Measurements from ENCODE around the gene MUC5AC.

MUC5AC gene

DNA sequence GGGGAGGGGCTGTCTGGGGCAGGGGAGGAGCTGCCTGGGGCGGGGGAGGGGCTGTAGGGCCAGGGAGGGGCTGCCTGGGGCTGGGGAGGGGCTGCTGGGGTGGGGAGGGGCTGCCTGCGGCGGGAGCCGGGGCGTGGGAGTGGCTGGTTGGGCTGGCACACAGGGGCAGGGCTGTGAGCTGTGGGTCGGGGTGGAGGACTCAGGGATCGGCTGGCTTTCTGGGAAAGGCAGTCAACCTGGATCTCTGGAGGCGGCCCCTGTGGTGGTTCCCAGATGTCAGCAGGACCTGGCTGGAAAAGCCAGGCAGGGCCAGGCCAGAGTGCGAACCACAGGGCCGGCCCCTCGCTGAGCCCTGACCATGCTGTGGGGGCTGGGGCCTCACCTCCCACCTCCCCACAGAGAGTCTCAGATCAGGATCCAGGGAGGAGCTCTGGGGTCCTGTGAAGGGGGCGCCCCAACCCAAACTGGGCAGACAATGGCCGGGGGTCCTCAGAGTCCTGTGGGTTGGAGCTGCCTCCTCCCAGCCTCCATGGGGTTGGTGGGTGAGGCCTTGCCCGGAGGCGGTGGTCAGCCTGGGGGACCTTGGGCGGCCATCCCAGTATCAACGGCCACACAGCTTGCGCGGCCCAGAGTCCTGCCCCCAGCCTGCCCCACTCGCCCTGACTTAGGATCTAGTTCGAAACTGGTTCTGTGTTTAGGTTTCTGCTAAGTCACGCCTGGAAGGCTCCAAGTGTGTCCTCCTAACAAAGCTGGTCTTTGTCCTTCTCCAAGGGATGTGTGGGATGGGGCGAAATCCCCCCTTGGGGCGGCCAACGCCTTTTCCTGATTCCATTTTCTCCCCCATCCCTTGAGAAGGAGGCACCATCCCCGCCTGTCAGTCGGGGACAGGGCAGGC is 67.0 kb downstream of the MUC5AC start:
- no peak for DNase-seq (ENCODE audit: low read depth in 2 of 3, low spot score in 1 of 3)

DNA sequence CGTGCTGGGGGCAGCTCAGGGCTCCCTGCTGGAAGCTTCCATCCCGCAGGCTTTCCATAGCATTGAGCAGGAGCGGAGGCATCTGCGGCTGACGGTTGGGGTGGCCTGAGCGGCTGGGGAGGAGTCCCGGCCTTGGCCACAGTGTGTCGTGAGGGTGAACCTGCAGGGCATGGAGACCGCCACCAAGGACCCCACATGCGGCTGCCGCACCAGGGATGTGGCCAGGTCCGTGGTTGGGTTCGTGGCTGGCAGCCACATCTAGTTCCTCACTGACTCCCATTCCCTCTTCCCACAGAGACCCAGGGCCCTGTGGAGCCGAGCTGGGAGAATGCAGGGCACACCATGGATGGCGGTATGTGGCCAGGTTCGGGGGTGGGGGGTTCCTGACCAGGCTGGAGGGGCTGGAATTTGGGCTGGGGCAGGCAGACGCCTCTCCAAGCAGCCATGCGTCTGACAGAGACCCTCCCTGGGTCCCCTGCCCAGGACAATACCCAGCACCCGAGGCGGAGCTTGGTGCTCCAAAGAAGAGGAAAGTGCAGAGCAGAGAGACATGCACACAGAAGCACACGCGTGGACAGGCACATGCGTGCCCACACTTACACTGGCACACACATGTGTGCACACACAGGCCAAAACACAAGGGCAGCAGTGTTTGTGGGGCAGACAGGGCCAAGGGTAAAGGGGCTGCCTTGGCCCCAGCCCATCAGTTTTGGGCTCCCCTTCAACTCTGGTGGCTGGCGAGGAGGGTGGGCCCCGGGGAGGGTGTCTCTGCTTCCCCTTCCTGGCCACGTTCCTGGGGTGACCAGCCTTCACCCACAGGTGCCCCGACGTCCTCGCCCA is 67.9 kb downstream of the MUC5AC start:
- no peak for DNase-seq (ENCODE audit: low read depth in 2 of 3, low spot score in 1 of 3)

DNA sequence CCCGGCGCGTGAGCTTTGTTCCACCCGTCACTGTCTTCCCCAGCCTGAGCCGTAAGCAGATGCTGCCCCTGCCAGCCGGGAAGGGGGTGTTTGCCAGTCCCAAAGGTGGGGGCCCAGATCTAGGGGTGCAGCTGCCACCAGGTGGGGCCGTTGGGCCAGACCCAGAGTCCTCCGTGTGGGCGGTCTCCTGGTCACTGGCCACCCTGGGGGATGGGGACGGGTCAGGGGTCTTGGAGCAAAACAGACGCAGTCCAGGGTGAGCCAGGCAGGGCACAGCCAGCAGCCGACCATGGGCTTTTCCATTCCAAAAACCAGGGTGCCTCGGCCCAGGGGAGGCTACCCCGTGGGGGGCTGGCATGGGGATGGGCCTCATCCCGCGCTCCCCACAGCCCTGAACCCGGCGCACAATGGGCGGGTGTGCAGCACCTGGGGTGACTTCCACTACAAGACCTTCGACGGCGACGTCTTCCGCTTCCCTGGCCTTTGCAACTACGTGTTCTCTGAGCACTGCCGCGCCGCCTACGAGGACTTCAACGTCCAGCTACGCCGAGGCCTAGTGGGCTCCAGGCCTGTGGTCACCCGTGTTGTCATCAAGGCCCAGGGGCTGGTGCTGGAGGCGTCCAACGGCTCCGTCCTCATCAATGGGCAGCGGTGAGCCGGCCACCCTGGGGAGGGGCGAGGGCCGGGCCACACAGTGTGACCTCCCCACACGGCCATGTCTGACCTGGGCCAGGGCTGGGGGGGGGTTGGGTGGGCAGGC is 68.7 kb downstream of the MUC5AC start:
- no peak for DNase-seq (ENCODE audit: low read depth in 2 of 3, low spot score in 1 of 3)

DNA sequence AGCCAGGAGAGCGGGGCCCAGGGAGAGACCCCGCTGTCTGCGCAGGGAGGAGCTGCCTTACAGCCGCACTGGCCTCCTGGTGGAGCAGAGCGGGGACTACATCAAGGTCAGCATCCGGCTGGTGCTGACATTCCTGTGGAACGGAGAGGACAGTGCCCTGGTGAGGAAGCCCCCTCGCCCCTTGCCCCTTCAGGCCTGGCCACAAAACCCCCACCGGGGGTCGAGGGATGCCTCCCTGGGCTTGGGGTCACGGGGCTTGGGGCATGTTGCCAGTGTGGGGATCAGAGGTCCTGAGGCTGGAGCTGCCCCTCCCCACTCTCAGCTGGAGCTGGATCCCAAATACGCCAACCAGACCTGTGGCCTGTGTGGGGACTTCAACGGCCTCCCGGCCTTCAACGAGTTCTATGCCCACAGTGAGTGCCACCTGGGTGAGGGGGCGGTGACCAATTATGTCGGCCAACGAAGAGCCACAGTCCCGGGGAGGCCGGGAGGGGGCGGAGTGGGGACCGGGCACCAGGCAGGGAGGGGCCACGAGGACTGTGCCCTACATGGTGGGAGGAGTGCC is 69.3 kb downstream of the MUC5AC start:
- no peak for DNase-seq (ENCODE audit: low read depth in 2 of 3, low spot score in 1 of 3)

DNA sequence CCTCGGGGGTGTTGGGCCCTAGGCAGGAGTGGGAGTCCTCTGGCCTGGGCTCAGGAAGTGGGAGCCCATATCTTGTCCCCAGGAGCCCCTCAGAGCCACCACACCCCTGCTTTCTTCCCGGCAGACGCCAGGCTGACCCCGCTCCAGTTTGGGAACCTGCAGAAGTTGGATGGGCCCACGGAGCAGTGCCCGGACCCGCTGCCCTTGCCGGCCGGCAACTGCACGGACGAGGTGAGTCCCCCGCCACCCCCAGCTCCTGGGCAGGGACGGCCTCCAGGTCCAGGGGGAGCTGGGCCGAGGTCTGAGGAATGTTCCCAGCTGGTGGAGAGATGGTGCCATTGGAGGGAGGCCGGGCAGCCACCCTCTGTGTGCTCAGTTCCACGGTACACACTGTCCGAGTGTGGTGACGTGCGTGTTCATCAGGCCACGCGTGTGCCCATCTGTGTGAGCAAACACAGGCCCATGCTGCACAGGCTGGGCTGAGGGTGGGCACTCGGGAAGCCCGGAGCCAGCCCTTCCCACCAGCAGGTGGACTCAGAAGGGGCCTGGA is 69.9 kb downstream of the MUC5AC start:
- no peak for DNase-seq (ENCODE audit: low read depth in 2 of 3, low spot score in 1 of 3)

DNA sequence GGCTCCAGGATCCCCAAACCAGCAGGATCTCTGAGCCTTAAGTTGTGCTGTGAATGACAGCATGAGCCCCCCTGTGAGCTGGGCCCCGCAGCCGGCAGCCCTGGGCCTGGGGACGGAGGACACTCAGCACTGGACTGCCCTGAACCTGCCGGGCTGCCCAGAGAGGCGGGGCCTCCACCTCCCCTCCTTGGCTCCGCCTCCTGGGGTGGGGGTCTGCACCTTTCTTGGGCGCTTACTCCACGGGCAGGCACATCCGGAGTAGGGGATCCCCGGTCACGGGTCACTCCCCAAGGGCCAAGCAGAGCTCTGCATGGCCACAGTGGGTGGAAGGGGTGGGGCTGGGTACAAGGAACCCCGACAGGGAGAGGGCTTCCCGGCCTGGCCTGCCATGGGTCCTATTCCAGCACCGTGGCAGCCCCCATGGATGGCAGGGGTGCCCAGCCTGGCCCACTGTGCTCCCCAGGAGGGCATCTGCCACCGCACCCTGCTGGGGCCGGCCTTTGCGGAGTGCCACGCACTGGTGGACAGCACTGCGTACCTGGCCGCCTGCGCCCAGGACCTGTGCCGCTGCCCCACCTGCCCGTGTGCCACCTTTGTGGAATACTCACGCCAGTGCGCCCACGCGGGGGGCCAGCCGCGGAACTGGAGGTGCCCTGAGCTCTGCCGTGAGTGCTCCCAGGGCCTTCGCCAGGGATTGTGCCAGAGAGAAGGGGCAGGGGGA is 70.5 kb downstream of the MUC5AC start:
- no peak for DNase-seq (ENCODE audit: low read depth in 2 of 3, low spot score in 1 of 3)

DNA sequence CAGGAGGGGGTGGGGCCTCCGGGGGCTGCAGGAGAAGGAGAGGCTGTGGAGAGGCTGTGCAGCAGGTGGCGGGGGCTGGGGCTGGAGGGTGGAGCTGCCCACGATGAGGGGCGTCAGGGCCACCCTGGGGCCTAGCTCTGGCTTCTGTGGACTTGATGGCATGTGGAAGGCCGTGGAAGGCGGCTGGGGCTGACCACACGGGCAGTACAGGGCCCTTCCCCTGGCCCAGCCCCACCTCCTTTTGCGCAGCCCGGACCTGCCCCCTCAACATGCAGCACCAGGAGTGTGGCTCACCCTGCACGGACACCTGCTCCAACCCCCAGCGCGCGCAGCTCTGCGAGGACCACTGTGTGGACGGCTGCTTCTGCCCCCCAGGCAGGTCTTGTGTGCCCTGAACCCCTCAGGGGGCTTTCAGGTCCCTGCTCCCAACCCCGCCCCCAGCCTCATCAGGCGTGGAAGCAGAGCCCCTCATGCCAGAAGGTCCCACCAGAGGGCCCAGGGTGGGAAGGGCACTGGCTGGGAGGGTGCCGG is 71.2 kb downstream of the MUC5AC start:
- DNase-seq (ENCODE audit: low read depth in 2 of 3, low spot score in 1 of 3) = no peak

DNA sequence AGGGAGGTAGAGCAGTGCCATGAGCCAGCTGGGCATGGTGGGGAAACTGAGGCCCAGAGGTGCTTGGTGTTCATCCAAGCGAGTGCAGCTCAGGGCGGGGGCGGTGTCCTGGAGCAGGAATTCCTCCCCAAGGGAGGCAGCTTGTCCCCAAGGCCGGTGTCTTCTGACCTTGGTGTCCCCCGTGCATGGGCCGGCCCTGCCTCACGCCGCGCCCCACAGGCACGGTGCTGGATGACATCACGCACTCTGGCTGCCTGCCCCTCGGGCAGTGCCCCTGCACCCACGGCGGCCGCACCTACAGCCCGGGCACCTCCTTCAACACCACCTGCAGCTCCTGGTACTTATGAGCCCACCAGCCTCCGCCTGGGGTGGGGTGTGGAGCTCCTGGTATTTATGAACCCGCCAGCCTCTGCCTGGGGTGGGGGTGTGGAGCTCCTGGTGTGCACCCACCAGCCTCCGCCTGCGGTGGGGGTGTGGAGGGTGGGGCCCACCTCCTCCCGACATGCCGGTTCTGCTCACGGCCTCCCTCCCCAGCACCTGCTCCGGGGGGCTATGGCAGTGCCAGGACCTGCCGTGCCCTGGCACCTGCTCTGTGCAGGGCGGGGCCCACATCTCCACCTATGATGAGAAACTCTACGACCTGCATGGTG is 71.8 kb downstream of the MUC5AC start:
- DNase-seq (ENCODE audit: low read depth in 2 of 3, low spot score in 1 of 3) = no peak

DNA sequence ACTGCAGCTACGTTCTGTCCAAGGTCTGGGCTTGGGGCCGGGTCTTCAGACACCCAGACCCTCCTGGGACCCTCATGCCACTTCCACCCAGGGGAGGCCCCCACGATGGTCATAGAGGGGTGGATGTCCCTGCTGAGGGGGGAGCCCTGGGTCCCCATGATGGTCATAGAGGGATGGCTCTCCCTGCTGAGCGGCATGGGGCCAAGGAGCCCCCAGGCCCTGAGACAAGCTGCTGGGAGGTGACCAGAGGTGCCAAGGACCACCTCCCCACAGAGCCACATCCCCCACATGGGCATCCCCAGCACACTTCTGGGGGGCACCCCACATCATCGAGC is 72.3 kb downstream of the MUC5AC start:
- no peak for DNase-seq (ENCODE audit: low read depth in 2 of 3, low spot score in 1 of 3)

DNA sequence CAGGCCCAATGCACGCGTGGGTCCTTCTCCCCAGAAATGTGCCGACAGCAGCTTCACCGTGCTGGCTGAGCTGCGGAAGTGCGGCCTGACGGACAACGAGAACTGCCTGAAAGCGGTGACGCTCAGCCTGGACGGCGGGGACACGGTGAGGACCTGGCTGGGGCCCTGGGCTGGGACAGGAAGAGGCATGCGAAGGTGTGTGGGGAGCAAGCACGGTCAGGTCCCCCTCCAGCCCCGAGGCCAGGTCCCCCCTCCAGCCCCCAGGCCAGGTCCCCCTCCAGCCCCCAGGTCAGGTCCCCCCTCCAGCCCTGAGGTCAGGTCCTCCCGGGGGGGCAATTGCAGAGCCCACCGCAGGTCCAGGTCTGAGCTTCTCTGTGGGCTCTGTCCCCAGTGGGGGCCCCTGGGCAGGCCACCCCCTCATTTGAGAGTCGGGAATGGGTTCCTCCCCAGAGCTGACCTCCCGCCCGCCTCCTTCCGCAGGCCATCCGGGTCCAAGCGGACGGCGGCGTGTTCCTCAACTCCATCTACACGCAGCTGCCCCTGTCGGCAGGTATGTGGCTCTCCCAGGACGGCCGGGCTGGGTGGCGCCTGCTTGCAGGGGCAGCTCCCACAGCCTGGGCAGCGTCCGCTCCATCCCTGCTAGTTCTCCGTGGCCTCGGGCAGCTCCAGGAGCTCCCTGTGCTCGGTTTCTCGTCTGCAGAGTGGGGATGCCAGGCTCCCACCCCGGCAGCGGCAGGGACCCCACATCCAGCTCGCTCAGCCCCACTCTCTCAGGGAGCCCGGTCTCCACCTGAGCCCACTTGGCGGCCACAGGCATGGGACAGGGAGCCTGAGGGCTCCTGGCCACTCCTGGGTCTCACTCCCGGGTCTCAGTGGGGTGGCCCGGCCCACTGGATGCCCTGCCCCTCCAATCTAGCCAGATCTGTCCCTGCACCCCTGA is 73.0 kb downstream of the MUC5AC start:
- no peak for DNase-seq (ENCODE audit: low read depth in 2 of 3, low spot score in 1 of 3)

DNA sequence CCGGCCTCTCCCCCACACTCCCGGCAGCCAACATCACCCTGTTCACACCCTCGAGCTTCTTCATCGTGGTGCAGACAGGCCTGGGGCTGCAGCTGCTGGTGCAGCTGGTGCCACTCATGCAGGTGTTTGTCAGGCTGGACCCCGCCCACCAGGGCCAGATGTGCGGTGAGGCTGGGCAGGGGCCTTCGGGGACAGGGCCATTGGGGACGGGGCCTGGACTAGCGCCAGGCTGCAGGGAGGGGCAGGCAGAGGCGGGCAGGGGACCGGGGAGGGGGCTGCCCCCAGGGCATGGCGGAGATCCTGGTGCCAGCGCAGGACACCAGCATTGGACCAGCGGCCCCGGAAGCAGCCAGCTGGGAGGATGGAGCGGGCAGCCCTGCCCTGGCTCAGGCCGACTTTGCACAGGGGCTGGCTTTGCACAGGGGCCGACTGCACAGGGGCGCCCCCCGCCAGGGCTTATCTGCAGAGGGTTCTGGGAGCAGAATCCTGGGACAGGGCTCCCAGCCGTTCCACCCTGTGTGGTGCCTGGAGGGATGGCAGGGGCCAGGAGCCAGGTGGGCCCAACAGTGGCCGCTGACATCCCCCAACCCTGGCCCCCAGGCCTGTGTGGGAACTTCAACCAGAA is 73.8 kb downstream of the MUC5AC start:
- DNase-seq (ENCODE audit: low read depth in 2 of 3, low spot score in 1 of 3) = no peak

DNA sequence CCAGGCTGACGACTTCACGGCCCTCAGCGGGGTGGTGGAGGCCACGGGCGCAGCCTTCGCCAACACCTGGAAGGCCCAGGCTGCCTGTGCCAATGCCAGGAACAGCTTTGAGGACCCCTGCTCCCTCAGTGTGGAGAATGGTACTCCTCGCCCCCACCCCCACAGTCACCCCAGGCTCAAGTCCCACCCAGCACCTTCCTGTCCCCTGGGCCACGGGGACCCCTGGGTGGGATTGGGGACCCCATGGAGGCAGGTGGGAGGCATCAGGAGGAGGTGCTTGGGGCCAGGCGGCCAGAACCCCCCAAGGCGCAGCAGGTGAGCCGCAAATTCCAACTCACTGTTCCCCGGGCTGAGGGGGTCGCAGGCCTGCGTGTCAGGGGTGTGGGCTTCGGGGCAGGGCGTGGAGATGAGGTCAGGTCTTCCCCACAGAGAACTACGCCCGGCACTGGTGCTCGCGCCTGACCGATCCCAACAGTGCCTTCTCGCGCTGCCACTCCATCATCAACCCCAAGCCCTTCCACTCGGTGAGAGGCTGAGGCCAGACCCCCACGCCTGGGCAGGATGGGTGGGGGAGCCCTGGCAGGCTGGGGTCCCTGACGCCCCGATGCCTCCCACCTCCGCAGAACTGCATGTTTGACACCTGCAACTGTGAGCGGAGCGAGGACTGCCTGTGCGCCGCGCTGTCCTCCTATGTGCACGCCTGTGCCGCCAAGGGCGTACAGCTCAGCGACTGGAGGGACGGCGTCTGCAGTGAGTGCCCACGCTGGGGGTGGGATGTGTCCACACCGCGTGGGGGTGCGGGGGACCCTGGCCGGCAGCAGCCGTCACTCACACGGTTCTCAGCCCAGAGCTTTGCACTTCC is 74.5 kb downstream of the MUC5AC start:
- DNase-seq (ENCODE audit: low read depth in 2 of 3, low spot score in 1 of 3) = no peak

DNA sequence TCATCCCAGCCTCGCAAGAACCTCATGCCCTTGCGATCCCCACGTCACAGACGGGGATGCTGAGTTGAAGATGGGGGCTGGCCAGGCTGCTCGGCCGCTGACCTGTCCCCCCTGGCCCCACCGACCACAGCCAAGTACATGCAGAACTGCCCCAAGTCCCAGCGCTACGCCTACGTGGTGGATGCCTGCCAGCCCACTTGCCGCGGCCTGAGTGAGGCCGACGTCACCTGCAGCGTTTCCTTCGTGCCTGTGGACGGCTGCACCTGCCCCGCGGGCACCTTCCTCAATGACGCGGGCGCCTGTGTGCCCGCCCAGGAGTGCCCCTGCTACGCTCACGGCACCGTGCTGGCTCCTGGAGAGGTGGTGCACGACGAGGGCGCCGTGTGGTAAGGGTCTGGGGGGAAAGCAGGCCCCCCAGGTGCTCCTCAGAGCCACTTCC is 75.1 kb downstream of the MUC5AC start:
- DNase-seq (ENCODE audit: low read depth in 2 of 3, low spot score in 1 of 3) = no peak

DNA sequence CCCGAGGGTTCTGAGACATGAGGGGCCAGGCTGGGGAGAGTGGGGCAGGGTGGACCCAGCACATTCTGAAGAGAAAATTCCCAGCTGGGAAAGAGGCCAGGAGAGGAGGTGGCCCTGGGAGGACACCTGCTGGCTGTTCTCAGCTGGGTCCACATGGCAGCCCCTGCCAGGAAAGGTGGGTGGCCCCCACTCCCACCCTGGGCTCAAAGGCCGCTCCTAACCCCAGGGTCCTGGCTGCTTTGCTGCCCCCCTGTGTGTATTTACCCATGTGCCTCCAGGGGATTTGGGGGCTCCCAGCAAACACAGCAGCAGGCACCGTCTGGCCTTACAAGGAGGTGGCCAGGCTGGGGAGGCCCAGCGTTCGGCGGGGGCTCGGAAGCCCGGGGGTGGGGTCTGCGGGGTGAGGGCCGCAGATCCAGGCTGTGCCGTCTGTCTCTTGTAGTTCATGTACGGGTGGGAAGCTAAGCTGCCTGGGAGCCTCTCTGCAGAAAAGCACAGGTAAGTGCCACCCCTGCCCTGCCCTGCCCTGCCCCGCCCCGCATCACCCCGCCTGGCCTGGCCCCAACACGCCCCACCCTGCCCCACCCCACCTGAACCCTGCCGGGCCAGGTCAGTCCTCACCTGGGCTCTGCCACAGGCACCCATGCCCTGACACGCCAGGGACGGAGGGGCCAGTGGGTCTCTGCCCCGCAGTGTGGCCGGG is 75.7 kb downstream of the MUC5AC start:
- DNase-seq (ENCODE audit: low read depth in 2 of 3, low spot score in 1 of 3) = no peak

DNA sequence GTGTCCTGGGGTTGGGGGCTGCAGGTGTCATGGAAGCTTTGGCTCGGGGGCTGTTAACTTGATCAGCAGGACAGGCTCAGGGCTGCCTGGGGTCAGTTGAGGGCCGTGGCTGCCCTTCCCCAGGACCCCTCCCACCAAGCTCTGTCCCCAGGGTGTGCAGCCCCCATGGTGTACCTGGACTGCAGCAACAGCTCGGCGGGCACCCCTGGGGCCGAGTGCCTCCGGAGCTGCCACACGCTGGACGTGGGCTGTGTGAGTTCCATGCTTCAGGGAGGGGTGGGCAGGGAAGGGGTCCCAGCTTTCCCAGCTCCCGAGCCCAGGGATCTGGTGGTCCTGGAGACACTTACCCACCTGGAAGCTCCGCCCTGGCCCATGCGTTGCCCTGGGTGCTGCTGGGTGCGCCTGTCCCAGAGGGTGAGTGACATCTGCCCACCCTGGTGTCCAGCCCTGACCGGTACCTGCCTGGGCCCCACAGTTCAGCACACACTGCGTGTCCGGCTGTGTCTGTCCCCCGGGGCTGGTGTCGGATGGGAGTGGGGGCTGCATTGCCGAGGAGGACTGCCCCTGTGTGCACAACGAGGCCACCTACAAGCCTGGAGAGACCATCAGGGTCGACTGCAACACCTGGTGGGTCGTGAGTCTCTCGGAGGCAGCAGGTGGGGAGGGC is 76.4 kb downstream of the MUC5AC start:
- no peak for DNase-seq (ENCODE audit: low read depth in 2 of 3, low spot score in 1 of 3)

DNA sequence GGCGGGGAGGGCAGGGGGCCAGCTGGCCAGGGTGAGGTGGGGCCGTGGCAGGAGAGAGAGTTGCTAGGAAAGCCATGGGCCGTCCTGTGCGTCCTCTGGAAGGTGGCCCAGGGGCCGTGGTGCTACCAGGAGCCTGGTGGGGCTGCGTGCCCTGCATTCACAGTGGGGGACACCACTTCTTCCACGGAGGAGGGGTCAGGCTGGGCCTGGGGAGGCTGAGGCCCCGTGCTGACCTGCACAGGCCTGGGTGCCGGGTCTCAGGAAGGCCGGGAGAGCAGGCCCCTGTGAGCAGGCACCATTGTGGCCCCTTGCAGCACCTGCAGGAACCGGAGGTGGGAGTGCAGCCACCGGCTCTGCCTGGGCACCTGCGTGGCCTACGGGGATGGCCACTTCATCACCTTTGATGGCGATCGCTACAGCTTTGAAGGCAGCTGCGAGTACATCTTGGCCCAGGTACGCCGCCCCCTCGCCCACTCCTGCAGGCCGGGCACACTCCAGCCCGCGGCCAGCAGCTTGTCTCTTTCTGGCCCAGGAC is 77.1 kb downstream of the MUC5AC start:
- DNase-seq (ENCODE audit: low read depth in 2 of 3, low spot score in 1 of 3) = no peak

All from stimulated activated CD4-positive, alpha-beta T cell treated with anti-CD3 and anti-CD28 coated beads, Interleukin-12 subunit alpha, Interleukin-12 subunit beta, amount 100 ng/mL, for 48 hours (primary cell).